Head of caudate nucleus (tissue), 42 donors: Measurements from ENCODE around the gene SLC2A2.

Source experiments
- DNase-seq, 42 donors: peaks; one replicate each; pipeline versions ENCODE4 v3.0.0 to v3.0.0-alpha.2; 2020 to 2021; ENCODE audit warnings: mixed read lengths in 7 of 42
- intact Hi-C: fragments of 100-400 bp; cut with DNase I; formaldehyde crosslinking; loops from one replicate; pipeline ENCODE4 v1.15.0; 2022

Gene SLC2A2

GRCh38 chr3:171044384-171044783 is 17.9 kb upstream of the SLC2A2 start:
- intact Hi-C loops = loop anchor here (10.0 kb wide), 1 partner anchor 80 kb away; no protein-coding TSS in a partner anchor
- no peak for DNase-seq

DNA sequence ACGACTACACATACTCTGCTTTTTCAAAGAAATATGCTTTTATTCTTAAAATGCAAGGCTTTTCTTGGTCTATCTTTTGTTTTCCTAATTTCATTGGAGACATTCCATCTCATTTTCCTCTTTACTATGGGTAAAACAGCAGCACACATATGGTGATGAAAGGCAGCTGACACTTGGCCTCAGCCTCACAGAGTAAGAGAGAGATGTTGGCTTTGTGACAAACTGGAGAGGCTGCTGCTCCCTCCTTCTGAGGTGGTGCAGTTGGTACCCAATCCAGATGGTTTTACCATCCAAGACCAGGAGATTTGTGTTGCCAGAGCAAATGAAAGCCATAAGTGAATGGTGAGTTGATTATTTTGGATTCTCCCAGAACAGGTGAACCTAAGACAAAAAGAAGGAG is 13.2 kb upstream of the SLC2A2 start:
- intact Hi-C loops = loop anchor here (10.0 kb wide), 1 partner anchor 75 kb away; no protein-coding TSS in a partner anchor
- DNase-seq = no peak

- DNase-seq = no peak
- intact Hi-C loops = no loop called here
These were observed 11.8 kb upstream of the SLC2A2 start for GRCh38 chr3:171038342-171038741.

DNA sequence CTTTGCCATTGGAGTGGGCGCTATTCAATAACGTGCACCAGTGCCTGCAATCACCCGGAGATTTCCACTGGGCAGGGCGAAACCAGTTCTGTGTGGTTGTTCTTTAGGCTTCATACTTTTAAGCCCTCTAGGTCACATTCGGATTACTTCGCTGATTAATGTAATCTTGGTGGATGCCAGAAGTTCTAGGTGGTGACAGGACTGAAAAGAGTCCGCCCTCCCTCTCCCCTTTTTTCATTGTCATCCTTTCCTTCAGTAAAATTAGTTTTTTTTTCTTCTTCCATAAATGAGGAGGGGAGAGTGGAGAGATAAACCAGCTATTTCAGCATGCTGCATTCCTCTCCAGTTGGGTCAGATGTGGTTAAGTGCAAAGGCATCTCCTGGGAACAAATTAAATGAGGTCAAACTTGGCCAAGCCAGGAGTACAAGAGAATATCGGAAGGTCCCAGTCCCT is 2.3 kb upstream of the SLC2A2 start:
- no peak for DNase-seq
- intact Hi-C loops = no loop called here

DNA sequence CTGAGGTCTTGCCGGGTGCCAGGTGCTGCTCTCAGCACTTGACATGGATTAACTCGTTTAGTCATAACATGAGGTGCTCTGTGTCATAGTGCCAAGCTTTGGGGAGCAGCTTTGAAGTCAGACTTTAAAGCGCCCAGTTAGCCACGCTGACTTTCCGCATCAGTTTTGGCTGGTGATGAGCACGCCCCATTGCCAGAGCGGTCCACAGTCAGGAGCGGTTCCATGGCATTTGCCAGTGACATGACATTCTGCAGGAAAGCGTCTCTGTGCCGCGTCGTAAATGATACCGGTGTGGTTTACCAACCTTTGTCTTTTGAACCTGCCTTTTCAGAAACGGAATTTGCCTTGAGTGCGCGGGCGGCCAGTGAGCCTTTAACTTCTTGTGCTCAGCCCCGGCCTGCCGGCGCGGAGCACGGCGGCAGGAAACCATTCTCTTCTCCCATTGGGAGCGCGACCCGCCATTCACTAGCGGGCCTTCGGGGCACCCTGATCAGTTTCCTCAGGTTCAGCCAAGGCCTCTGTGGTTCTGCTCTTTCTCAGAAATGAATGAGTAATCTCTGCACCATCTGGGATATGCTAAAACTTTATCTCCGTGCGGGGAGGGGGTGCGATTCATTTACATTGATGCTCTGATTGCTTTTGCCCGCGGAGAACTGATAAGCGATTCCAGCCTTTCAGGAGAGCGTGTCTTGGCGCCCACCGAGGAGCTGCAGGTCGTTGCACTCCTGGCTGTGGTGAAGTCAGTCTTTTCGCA is 1.7 kb upstream of the SLC2A2 start:
- intact Hi-C loops = no loop called here
- peak; percentile 11 to 76 (median 54) for DNase-seq

DNA sequence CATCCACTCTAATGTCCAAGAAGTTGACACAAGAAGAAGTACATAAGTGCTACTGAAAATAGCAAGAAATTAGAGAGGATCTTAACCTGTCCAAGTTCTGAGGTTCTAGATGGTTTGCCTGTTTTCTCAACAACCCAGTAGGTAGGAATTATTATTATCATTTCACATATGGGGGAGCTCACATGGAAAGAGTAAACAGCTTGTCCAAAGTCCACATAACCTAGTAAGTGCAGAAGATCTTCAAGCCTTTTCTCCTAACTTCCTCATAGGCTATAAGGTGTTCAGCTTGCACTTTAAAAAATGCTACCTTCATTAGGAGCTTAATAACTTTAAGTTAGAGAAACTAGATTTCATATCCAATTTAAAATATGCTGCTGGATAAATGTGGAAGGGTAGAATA is 3.0 kb downstream of the SLC2A2 start:
- intact Hi-C loops = no loop called here
- no peak for DNase-seq

DNA sequence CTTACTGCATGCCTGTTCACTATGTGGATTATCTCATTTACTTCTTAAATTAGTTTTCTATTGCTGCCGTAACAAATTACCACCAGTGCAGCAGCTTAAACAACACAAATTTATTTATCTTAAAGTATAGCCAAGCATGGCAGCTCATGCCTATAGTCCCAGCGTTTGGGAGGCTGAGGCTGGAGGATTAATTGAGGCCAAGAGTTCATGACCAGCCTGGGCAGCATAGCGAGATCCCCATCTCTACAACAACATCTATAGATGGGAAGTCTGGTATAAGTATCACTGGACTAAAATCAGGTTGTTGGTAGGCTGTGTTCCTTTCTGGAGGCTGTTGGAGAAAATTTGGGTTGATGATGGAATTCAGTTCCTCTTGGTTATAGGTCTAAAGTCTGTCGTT is 5.1 kb downstream of the SLC2A2 start:
- intact Hi-C loops = no loop called here
- no peak for DNase-seq

- DNase-seq = no peak
- intact Hi-C loops = no loop called here
These were observed 8.2 kb downstream of the SLC2A2 start for GRCh38 chr3:171018156-171018935.

DNA sequence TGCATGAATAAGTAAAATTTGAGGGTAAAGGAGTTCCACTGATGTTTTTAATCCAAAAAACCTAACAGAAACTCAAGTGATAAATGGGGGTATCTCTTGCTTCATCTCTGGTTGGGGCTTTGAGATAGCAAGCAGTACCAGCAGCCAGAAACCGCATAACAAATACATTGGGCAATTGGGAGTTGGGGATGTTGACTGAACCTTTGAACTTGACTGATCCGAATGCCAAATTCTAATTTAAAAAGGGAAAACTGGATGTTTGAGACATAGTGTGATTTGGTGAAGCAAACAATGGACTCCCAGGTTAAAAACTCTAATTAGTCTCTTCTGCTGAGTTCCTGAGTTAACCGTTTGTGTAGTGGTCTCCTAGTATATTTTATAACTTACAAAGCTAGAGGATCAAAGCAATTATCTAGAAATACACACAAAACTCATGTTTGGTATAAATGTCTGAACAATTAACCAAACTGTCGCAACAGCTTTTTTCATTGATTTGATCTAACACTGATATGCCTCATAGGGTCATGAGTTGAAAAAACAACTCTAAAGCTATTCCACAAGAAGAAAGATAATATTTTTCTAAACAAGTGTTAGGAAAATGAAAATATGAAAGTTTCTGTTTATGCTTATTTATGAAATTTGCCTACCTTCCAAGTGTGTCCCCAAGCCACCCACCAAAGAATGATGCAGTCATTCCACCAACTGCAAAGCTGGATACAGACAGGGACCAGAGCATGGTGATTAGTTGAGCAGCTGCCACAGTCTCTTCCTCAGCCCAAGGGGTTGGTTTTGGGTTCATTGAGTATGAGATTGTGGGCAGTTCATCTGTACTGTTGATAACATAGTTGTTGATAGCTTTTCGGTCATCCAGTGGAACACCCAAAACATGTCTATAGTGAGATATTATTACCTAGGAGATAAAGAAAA is 12.4 kb downstream of the SLC2A2 start:
- no peak for DNase-seq
- intact Hi-C loops = no loop called here

DNA sequence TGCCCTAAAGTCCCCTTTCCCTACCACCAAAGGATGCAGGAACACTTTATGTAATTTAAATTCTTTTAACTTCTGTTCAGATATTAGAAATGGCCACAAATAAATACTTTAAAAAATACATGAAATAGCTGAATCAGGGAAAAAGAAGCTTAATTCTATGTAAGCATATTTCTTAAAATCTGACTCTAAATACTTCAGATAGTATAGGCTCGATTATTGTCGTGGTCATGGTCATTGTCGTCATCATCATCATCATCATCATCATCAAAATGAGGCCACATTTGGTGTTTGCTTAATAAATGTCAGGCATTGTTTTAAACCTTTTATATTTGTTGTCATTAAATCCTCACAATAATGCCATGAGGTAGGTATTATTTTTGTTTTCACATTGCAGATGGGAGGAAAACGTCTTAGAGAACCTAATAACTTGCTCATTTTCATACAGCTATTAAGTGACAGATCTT is 14.6 kb downstream of the SLC2A2 start:
- no peak for DNase-seq
- intact Hi-C loops = no loop called here

DNA sequence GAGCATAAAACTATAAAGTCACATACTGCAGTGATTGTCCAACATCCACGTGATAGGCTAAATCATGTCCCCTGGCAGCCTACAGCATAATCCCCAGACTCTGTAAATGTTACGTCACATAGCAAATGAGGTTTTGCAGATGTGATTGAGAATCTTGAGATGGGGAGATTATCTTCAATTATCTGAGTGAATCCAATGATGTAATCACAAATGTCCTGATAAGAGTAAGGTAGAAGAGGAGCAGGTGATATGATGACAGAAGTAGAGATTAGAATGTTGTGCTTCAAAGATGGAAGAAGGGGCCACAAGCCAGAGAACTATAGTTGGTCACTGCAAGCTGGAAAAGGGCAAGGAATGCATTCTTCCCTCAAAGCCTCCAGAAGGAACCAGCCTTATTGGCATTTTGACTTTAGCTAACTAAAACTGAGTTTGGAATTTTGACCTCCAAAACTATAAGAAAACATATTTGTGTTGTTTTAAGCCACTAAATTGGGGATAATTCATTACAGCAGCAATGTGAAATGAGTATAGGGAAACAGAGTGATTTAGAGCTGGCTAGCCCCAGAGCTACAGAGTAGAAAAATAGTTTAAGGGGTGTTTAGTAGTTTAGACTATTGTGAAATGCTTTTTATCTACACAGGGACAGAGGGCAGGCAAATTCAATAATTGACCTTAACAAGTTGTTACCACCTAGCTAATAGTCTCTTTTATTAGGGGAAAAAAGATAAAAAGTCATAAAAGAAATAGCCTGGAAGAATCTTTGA is 15.2 kb downstream of the SLC2A2 start:
- intact Hi-C loops = no loop called here

GRCh38 chr3:171007316-171007715 is 19.2 kb downstream of the SLC2A2 start:
- DNase-seq = no peak
- intact Hi-C loops = no loop called here

More for the DNA sequence above, 15.2 kb downstream of the SLC2A2 start:
- DNase-seq = no peak

DNA sequence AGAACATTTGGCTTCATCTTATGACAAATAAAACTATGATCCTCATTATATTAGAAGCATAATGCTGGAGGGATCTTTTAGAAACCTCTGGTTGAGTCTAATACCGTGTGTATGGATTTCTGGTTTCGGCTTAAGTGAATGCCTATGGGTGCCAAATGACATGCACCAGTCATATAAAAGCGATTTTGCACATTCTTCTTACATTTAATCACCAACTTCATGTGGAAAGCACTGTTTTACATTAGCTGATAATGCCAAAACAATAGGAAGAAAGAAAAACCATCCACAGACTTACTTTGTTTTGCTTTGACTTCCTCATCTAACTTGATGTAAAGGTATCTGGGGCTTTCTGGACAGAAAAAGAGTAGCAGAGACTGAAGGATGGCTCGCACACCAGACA is 20.9 kb downstream of the SLC2A2 start:
- no peak for DNase-seq
- intact Hi-C loops = no loop called here

GRCh38 chr3:171001957-171002694 is 24.4 kb downstream of the SLC2A2 start:
- peak in 10 of 42 donors; percentile 5 to 53 (median 23) for DNase-seq
- intact Hi-C loops = no loop called here

DNA sequence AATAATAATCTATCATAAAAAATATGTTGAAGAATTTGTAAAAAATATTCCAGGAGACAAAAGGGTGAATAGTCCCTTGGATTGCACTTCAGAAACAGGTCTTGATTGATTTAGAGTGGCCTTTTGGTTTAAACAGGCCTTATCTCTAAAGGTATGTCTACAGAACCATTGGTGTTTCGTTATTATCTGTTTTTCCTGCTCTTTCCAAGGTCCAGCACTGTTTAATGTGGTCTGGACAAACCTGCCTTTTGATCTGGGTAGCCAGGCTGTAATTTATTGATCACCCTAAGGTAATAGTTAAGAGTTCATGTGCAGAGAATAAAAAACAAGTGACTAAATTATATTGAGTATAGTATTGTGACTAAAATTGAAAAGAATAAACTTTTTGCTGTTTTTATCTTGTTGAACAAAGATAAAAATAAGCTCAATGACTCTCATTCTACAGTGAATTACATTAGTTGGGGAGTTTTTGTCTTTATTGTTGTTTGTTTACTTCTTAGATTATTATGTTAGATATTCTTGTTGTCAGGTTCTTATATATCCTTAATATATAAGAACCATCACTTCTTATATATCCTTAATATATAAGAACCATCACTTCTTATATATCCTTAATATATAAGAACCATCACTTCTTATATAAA is 25.1 kb downstream of the SLC2A2 start:
- no peak for DNase-seq
- intact Hi-C loops = no loop called here

- intact Hi-C loops = no loop called here
- peak in 2 of 42 donors; percentile 7 to 45 for DNase-seq
These were observed 26.2 kb downstream of the SLC2A2 start for GRCh38 chr3:171000281-171000680.

DNA sequence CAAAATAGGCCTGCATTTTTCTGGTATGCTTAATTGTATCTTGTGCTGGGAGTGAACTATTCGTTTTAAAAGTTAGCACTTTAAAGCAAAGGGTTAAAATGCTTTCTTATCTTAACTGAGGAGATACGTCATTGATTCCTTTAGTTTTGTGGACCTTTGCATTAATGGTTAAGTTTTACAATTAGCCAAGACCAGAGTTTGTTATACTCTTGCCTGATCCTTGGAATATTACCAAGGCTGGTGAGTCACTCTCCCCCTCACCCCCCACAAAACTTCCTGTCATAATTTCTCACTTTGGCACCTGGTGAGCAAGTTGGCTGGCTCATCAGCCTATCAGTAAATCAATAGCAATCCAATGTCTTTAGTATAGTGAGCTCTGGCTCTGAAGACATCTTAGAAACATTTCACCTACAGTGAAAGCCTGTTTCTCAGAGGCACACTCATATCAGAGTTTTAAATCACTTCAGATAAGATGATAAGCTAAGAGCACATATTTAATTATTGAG is 26.7 kb downstream of the SLC2A2 start:
- peak in 14 of 42 donors; percentile 4 to 66 (median 20) for DNase-seq
- intact Hi-C loops = no loop called here
